GM23338 (cell line): ENCODE results near the gene EDEM2. TPM values are rescaled to one million over a fixed set of nuclear protein-coding genes. Genes with fewer than 3 reads are reported as not detected.

Source experiments
- ATAC-seq: fragments of 200-7000 bp; cut with Tn5 transposase; 3 replicates; pipeline ENCODE4 v1.9.1; 2020
- DNase-seq: peaks from one replicate; pipeline ENCODE4 v3.0.0-alpha.2; 2015; ENCODE audit warnings: low spot score
- H2AFZ ChIP-seq: fragments of 200-600 bp; sonication (generic); 2 replicates; pipeline ENCODE4 v1.8.0; 2016; ENCODE audit warnings: antibody characterized with exemption, mild to moderate bottlenecking, moderate library complexity
- H3F3A ChIP-seq: fragments of 200-600 bp; sonication (generic); replicated peaks from 2 replicates; pipeline ENCODE4 v1.8.0; 2017; ENCODE audit warnings: antibody characterized with exemption, mixed run types, low read depth
- H3K27ac ChIP-seq: fragments of 200-600 bp; sonication (generic); 2 replicates; pipeline ENCODE4 v1.6.1; 2016; ENCODE audit warnings: low read depth
- H3K27me3 ChIP-seq: fragments of 200-600 bp; sonication (generic); 2 replicates; pipeline ENCODE4 v1.8.0; 2016; ENCODE audit warnings: mild to moderate bottlenecking, mixed run types, moderate library complexity; ENCODE audit not compliant: insufficient read depth
- H3K36me3 ChIP-seq: fragments of 200-600 bp; sonication (generic); 2 replicates; pipeline ENCODE4 v1.8.0; 2016; ENCODE audit warnings: mild to moderate bottlenecking; ENCODE audit not compliant: insufficient read depth
- H3K4me1 ChIP-seq: fragments of 200-600 bp; sonication (generic); 2 replicates; pipeline ENCODE4 v1.8.0; 2016; ENCODE audit warnings: mild to moderate bottlenecking, moderate library complexity; ENCODE audit not compliant: insufficient read depth
- H3K4me2 ChIP-seq: fragments of 200-600 bp; sonication (generic); 2 replicates; pipeline ENCODE4 v1.7.1; 2017; ENCODE audit warnings: mixed run types
- H3K4me3 ChIP-seq: fragments of 200-600 bp; sonication (generic); 2 replicates; pipeline ENCODE4 v1.6.1; 2016; ENCODE audit warnings: mixed run types
- H3K79me2 ChIP-seq: fragments of 200-600 bp; sonication (generic); replicated peaks from 2 replicates; pipeline ENCODE4 v1.8.0; 2017; ENCODE audit warnings: mild to moderate bottlenecking; ENCODE audit not compliant: insufficient read depth
- H3K9me2 ChIP-seq: fragments of 200-600 bp; sonication (generic); 2 replicates; pipeline ENCODE4 v1.8.0; 2017; ENCODE audit not compliant: insufficient read depth
- H4K20me1 ChIP-seq: fragments of 200-600 bp; sonication (generic); replicated peaks from 2 replicates; pipeline ENCODE4 v1.8.0; 2017; ENCODE audit warnings: mild to moderate bottlenecking; ENCODE audit not compliant: insufficient read depth
- H3K27ac Mint-ChIP-seq: 2 replicates; pipeline ENCODE4 v1.8.0; 2020; ENCODE audit warnings: inconsistent platforms, mild to moderate bottlenecking, moderate library complexity, mixed read lengths
- H3K27me3 Mint-ChIP-seq: 3 replicates; pipeline ENCODE4 v1.8.0; 2022; ENCODE audit warnings: low read depth, mild to moderate bottlenecking, moderate library complexity, mixed read lengths, inconsistent platforms; ENCODE audit not compliant: insufficient read depth, poor library complexity
- H3K36me3 Mint-ChIP-seq: 3 replicates; pipeline ENCODE4 v1.8.0; 2021; ENCODE audit warnings: low read depth, mild to moderate bottlenecking, inconsistent platforms, moderate library complexity, mixed read lengths
- H3K4me1 Mint-ChIP-seq: 3 replicates; pipeline ENCODE4 v1.8.0; 2020; ENCODE audit warnings: mild to moderate bottlenecking, inconsistent platforms, mixed read lengths
- H3K4me3 Mint-ChIP-seq: 3 replicates; pipeline ENCODE4 v1.8.0; 2021; ENCODE audit warnings: moderate library complexity, mild to moderate bottlenecking, inconsistent platforms, mixed read lengths
- H3K9me3 Mint-ChIP-seq: 3 replicates; pipeline ENCODE4 v1.8.0; 2020; ENCODE audit warnings: moderate library complexity, mild to moderate bottlenecking, inconsistent platforms, mixed read lengths
- CREB1 ChIP-seq: fragments of 250-450 bp; sonication (Bioruptor Pico); IDR thresholded peaks from 2 replicates; pipeline ENCODE4 v1.5.0; 2020; ENCODE audit warnings: low read depth, mild to moderate bottlenecking, moderate library complexity
- ETS1 ChIP-seq: IDR thresholded peaks from 2 replicates; pipeline ENCODE4 v1.6.1; 2016; ENCODE audit warnings: antibody characterized with exemption
- EZH2 ChIP-seq: fragments of 200-600 bp; sonication (generic); IDR thresholded peaks from one replicate; pipeline ENCODE4 v1.8.0; 2017; ENCODE audit warnings: antibody characterized with exemption, mild to moderate bottlenecking, low read depth; ENCODE audit not compliant: unreplicated experiment
- JUNB ChIP-seq: IDR thresholded peaks from one replicate; pipeline ENCODE4 v1.6.1; 2016; ENCODE audit warnings: antibody characterized with exemption; ENCODE audit not compliant: unreplicated experiment
- NANOG ChIP-seq: IDR thresholded peaks from 2 replicates; pipeline ENCODE4 v1.6.1; 2016; ENCODE audit warnings: antibody characterized with exemption, borderline replicate concordance
- REST ChIP-seq: IDR thresholded peaks from one replicate; pipeline ENCODE4 v1.6.1; 2018; ENCODE audit warnings: antibody characterized with exemption; ENCODE audit not compliant: unreplicated experiment
- ZNF114 ChIP-seq: fragments of 250-450 bp; sonication (Bioruptor Pico); IDR thresholded peaks from 2 replicates; pipeline ENCODE4 v1.5.0; 2020; ENCODE audit warnings: mild to moderate bottlenecking, moderate library complexity
- ZNF462 ChIP-seq: fragments of 250-450 bp; sonication (Bioruptor Pico); IDR thresholded peaks from 2 replicates; pipeline ENCODE4 v1.5.0; 2020; ENCODE audit warnings: mild to moderate bottlenecking, moderate library complexity
- polyA plus RNA-seq: library from polyadenylated mRNA; unstranded; fragments of >200 nt; fragmentation: Nextera tagmentation; extraction: Ambion mirVana; gene quantifications from 2 replicates; pipeline ENCODE4 v1.2.1, GENCODE V29; 2016
- total RNA-seq: library from RNA; depleted of rRNA; stranded (reverse); fragments of >200 nt; shearing (Covaris generic); gene quantifications from 2 replicates; pipeline ENCODE4 v1.2.3, GENCODE V29; 2014

Gene EDEM2
- total and polyA plus RNA-seq, 2 experiments from 2014 or later, result 13.9 to 25.3 TPM

- TF ChIP-seq ZNF462 (CRISPR knock-in tag) (no peak), CREB1 (CRISPR knock-in tag) (no peak), ETS1 (no peak), NANOG (no peak), JUNB (no peak)
Observed at GRCh38 chr20:35191419-35192117, 44.4 kb upstream of the EDEM2 start (continued).

GRCh38 chr20:35190556-35190955 is 43.4 kb upstream of the EDEM2 start:
- Histone ChIP-seq H4K20me1 (no peaks in the 10 kb centered on the region), H3K4me3 (no peak overlapping the region), H3K27me3 (no peaks in the 10 kb centered on the region), H2AFZ (no peak overlapping the region), H3F3A (no peaks in the 10 kb centered on the region), H3K36me3 (no peaks in the 10 kb centered on the region), H3K27ac (no peak overlapping the region), H3K4me2 (no peak overlapping the region), H3K9me2 (no peaks in the 10 kb centered on the region), H3K79me2 (no peaks in the 10 kb centered on the region), H3K4me1 (peaks cover 5% of the 10 kb centered on the region; the same call in 1 of the 2 replicates)
- Mint-ChIP-seq H3K4me1 (peaks cover 21% of the 10 kb centered on the region), H3K27me3 (peaks cover 2% of the 10 kb centered on the region), H3K4me3 (no peak overlapping the region), H3K9me3 (peaks cover 28% of the 10 kb centered on the region), H3K36me3 (peaks cover 8% of the 10 kb centered on the region; the same call in 1 of the 3 replicates), H3K27ac (no peak overlapping the region)
- ATAC-seq (no peak), DNase-seq (no peak)
- TF ChIP-seq JUNB (no peak), EZH2 (no peak), REST (no peak), ZNF114 (no peak), CREB1 (CRISPR knock-in tag) (no peak)
